Measurements from ENCODE around the gene MAP6. TPM values are rescaled to one million over a fixed set of nuclear protein-coding genes. Genes with fewer than 3 reads are reported as not detected.

Gene MAP6
- total RNA-seq, 1 experiment from 2014 or later, result 3.0 TPM

GRCh38 chr11:75632450-75632849 is 36.4 kb downstream of the MAP6 start:
- Histone ChIP-seq H4K20me1 (ENCODE audit: insufficient read depth, low read depth, low read length) (no peaks in the 10 kb centered on the region), H3K36me3 (ENCODE audit: insufficient read depth, low read length) (no peaks in the 10 kb centered on the region), H2AFZ (ENCODE audit: low read length) (no peak overlapping the region), H3K4me1 (ENCODE audit: low read length) (peaks cover 7% of the 10 kb centered on the region), H3K27me3 (ENCODE audit: low read length) (no peaks in the 10 kb centered on the region; the same call in 1 of the 2 replicates), H3K27ac (ENCODE audit: low read length) (no peak overlapping the region), H3K9ac (ENCODE audit: low read length) (no peak overlapping the region), H3K9me3 (ENCODE audit: low read length) (no peaks in the 10 kb centered on the region), H3K79me2 (ENCODE audit: low read length) (no peaks in the 10 kb centered on the region), H3K9me2 (replicated peaks; ENCODE audit: insufficient read depth, low read length) (no peaks in the 10 kb centered on the region), H3K4me3 (ENCODE audit: low read length) (no peak overlapping the region), H3K4me2 (ENCODE audit: low read depth, low read length, poor library complexity, severe bottlenecking) (no peak overlapping the region)
- no peak for DNase-seq

DNA sequence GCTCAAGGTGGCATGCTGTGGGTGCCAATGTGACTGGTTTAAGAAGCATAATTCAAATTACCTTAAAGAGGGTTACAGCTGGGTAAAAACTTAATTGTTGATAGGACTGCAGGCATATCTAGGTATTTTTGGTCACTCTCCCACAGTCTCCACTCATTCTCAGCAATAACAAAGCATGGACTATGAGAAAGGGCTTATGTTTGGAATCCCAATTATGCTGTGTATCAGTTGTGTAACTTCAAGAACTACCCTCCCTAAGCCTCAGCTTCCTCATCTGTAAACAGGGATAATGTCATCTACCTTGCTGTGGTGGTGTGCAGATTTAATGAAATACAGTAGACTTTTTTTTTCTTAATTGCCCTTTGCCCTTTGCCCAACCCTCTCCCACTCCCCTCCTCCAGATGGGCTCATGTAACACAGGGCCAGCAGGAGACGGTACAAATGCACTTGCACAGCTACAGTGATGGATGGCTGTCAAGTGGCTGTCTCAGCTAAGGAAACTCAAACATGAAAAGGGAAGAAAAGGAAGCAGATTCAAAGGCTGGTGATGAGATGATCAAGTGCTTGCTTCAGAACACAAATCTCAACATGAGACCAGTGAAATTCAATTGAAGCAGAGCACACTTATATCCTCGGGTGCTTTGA is 37.6 kb downstream of the MAP6 start:
- Histone ChIP-seq H3K9me2 (replicated peaks; ENCODE audit: insufficient read depth, low read length) (no peaks in the 10 kb centered on the region), H3K9me3 (ENCODE audit: low read length) (no peaks in the 10 kb centered on the region), H3K36me3 (ENCODE audit: insufficient read depth, low read length) (no peaks in the 10 kb centered on the region), H3K9ac (ENCODE audit: low read length) (no peak overlapping the region), H3K4me1 (ENCODE audit: low read length) (peaks cover 7% of the 10 kb centered on the region), H3K4me3 (ENCODE audit: low read length) (no peak overlapping the region), H3K27me3 (ENCODE audit: low read length) (no peaks in the 10 kb centered on the region; the same call in 1 of the 2 replicates), H3K27ac (ENCODE audit: low read length) (no peak overlapping the region), H3K79me2 (ENCODE audit: low read length) (no peaks in the 10 kb centered on the region), H2AFZ (ENCODE audit: low read length) (no peak overlapping the region), H3K4me2 (ENCODE audit: low read depth, low read length, poor library complexity, severe bottlenecking) (no peak overlapping the region), H4K20me1 (ENCODE audit: insufficient read depth, low read depth, low read length) (no peaks in the 10 kb centered on the region; the same call in 1 of the 2 replicates)
- no peak for DNase-seq

DNA sequence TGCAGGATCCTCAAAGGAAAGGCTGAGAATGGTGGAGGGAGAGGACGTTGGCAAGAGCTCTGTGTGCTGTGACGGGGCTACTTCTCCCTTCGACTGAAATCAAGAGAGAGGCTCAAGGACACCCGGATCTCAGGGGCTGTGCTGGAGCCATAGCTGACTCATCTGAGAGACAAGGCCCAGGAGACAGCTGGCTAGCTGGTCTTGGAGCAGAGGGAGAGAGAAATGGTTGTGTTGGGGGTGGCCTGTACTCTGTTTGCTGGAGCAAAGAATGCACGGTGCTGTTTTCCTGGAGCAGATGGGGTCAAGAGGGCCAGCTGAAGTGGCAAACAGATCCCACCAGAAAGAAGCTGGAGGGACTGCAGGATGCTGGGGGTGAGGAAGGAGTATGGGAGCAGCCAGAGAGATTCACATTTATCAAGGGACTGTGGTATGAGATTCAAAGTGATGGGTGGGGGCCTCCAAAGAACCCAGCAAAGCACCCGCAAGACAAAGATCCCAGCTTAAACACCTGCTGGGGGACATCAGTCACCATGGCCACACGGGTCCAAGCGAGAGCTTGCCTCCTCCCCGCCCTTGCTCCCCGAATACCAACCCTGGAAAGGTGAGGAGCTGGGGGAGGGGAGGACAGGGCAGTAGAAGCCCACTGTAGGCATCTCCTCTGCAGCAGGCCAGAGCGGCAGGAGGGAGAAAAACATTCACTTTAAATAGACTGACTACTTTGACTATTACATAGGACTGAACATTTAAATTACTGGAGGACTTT is 40.8 kb downstream of the MAP6 start:
- no peaks in the 10 kb centered on the region for H3K79me2 ChIP-seq (ENCODE audit: low read length)
- no peaks in the 10 kb centered on the region for H3K36me3 ChIP-seq (ENCODE audit: insufficient read depth, low read length)
- peaks cover 7% of the 10 kb centered on the region for H3K4me1 ChIP-seq (ENCODE audit: low read length)
- H3K27ac ChIP-seq (ENCODE audit: low read length), result no peak overlapping the region
- no peak overlapping the region for H3K4me3 ChIP-seq (ENCODE audit: low read length)
- no peaks in the 10 kb centered on the region for H3K9me2 ChIP-seq (replicated peaks; ENCODE audit: insufficient read depth, low read length)
- no peak overlapping the region for H3K4me2 ChIP-seq (ENCODE audit: low read depth, low read length, poor library complexity, severe bottlenecking)
- H3K9ac ChIP-seq (ENCODE audit: low read length), result no peak overlapping the region
- no peaks in the 10 kb centered on the region; the same call in 1 of the 2 replicates for H4K20me1 ChIP-seq (ENCODE audit: insufficient read depth, low read depth, low read length)
- no peak overlapping the region for H2AFZ ChIP-seq (ENCODE audit: low read length)
- no peak for DNase-seq
- H3K9me3 ChIP-seq (ENCODE audit: low read length), result no peaks in the 10 kb centered on the region
- no peaks in the 10 kb centered on the region; the same call in 1 of the 2 replicates for H3K27me3 ChIP-seq (ENCODE audit: low read length)

DNA sequence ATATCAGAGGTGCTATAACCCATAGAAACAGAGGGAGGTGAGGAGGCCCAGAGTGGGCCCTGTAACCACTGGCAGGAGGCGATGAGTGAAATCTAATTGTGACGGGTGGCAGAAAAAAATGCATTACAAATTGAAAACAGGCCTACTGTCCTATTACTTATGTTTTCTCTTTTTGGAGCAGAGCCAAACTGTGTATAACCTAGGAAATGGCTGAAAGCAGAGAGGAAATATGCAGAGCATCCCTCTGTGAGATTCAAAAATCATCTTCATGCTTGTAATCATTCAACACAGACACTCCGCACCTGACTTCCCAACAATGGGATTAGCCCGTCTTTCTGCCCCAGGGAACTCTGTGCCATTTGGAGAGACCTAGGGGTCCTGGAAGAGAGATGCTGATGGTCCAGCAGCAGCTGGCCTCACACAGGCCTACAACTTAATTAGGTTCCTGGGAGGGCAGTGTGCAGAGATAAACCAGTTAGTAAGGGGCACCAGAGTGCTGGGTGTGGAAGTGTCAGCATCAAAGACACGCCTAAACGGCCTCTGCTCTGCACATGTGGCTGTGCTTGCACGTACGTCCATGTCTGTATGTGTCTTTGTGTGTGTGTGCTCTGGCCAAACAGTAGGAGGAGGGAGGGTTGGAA is 41.8 kb downstream of the MAP6 start:
- no peak for DNase-seq
- Histone ChIP-seq H4K20me1 (ENCODE audit: insufficient read depth, low read depth, low read length) (no peaks in the 10 kb centered on the region; the same call in 1 of the 2 replicates), H2AFZ (ENCODE audit: low read length) (no peak overlapping the region)

DNA sequence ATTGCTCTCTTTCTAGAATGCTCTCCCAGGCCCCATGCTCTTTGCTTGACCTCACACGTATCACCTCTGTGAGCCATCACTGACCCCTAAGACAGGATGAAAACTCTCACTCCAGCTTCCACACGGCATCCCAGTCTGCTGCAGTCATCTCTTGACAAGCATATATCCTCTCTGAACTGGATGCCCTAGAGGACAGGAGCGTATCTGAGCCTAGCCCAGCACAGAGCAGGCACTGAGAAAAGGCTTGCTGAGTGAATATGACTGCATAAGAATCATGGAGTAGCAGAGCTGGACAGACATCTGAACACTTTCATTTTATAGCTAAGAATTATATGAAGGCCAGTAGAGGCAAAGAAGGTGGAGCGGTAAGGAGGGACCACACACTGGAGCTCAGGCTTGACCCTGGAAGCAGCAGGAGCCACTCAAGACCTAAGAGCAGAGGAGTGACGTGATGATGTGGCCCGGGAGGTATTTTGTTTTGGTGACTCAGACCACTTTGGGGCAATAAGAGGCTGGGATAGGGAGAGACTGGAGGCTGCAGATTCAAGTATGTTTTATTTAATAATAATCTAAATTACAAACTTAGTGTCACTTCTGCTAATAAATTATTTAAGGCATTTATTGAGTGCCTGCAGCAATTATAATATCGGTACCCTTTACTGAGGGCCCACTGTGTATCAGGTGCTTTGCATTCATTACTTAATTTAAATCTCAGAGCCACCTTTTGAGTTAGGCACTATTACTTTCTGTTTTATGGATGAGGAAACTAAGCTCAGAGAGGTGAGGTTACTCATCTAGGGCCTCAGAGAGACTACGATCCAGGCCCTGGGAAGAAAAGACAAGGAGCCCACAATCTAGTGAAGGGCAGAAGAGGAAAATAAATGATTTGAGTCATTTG is 42.6 kb downstream of the MAP6 start:
- Histone ChIP-seq H2AFZ (ENCODE audit: low read length) (no peak overlapping the region), H3K9ac (ENCODE audit: low read length) (no peak overlapping the region)

More for the DNA sequence above, 41.8 kb downstream of the MAP6 start:
- H3K4me1 ChIP-seq (ENCODE audit: low read length), result peaks cover 7% of the 10 kb centered on the region
- H3K27me3 ChIP-seq (ENCODE audit: low read length), result no peaks in the 10 kb centered on the region; the same call in 1 of the 2 replicates
- no peak overlapping the region for H3K27ac ChIP-seq (ENCODE audit: low read length)
- no peak overlapping the region for H3K9ac ChIP-seq (ENCODE audit: low read length)
- H3K9me3 ChIP-seq (ENCODE audit: low read length), result no peaks in the 10 kb centered on the region
- no peak overlapping the region for H3K4me2 ChIP-seq (ENCODE audit: low read depth, low read length, poor library complexity, severe bottlenecking)
- no peaks in the 10 kb centered on the region for H3K79me2 ChIP-seq (ENCODE audit: low read length)
- no peak overlapping the region for H3K4me3 ChIP-seq (ENCODE audit: low read length)
- no peaks in the 10 kb centered on the region for H3K9me2 ChIP-seq (replicated peaks; ENCODE audit: insufficient read depth, low read length)
- H3K36me3 ChIP-seq (ENCODE audit: insufficient read depth, low read length), result no peaks in the 10 kb centered on the region

GRCh38 chr11:75625021-75625420 is 43.8 kb downstream of the MAP6 start:
- Histone ChIP-seq H3K9me3 (ENCODE audit: low read length) (no peaks in the 10 kb centered on the region), H3K4me1 (ENCODE audit: low read length) (peaks cover 7% of the 10 kb centered on the region), H2AFZ (ENCODE audit: low read length) (no peak overlapping the region), H3K4me2 (ENCODE audit: low read depth, low read length, poor library complexity, severe bottlenecking) (no peak overlapping the region), H3K9me2 (replicated peaks; ENCODE audit: insufficient read depth, low read length) (no peaks in the 10 kb centered on the region), H3K36me3 (ENCODE audit: insufficient read depth, low read length) (no peaks in the 10 kb centered on the region), H4K20me1 (ENCODE audit: insufficient read depth, low read depth, low read length) (no peaks in the 10 kb centered on the region; the same call in 1 of the 2 replicates), H3K27me3 (ENCODE audit: low read length) (no peaks in the 10 kb centered on the region), H3K79me2 (ENCODE audit: low read length) (no peaks in the 10 kb centered on the region), H3K9ac (ENCODE audit: low read length) (no peak overlapping the region), H3K4me3 (ENCODE audit: low read length) (no peak overlapping the region), H3K27ac (ENCODE audit: low read length) (no peak overlapping the region)
- DNase-seq, result no peak

More for the DNA sequence above, 42.6 kb downstream of the MAP6 start:
- H3K4me3 ChIP-seq (ENCODE audit: low read length), result no peak overlapping the region
- no peak overlapping the region for H3K4me2 ChIP-seq (ENCODE audit: low read depth, low read length, poor library complexity, severe bottlenecking)
- H3K4me1 ChIP-seq (ENCODE audit: low read length), result peaks cover 7% of the 10 kb centered on the region
- H3K36me3 ChIP-seq (ENCODE audit: insufficient read depth, low read length), result no peaks in the 10 kb centered on the region
- H3K27me3 ChIP-seq (ENCODE audit: low read length), result no peaks in the 10 kb centered on the region; the same call in 1 of the 2 replicates
- no peaks in the 10 kb centered on the region; the same call in 1 of the 2 replicates for H4K20me1 ChIP-seq (ENCODE audit: insufficient read depth, low read depth, low read length)
- no peak overlapping the region for H3K27ac ChIP-seq (ENCODE audit: low read length)
- H3K79me2 ChIP-seq (ENCODE audit: low read length), result no peaks in the 10 kb centered on the region
- H3K9me3 ChIP-seq (ENCODE audit: low read length), result no peaks in the 10 kb centered on the region
- H3K9me2 ChIP-seq (replicated peaks; ENCODE audit: insufficient read depth, low read length), result no peaks in the 10 kb centered on the region
- no peak for DNase-seq

DNA sequence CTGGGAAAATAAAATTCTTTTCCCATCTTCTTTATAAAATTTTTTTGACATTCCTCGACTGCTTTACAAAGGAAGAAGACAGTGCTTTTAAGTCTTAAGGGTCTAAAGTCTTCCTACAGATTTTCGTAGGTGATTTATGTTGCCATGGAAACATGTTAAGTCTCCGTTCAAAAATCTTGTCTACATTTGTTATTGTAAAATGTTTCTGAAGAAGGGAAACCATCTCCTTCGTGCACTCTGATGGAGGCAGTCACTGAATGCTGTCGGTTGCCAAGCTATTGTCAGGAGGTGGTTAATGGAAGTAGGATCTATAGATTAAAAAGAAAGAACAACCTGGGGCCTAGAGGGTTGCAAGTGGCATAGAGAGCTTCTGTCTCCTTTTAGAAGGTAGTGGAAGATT is 52.6 kb downstream of the MAP6 start:
- no peak for DNase-seq
- Histone ChIP-seq H3K4me2 (ENCODE audit: low read depth, low read length, poor library complexity, severe bottlenecking) (no peak overlapping the region), H2AFZ (ENCODE audit: low read length) (no peak overlapping the region)

More for the DNA sequence above, 52.6 kb downstream of the MAP6 start:
- no peaks in the 10 kb centered on the region for H3K79me2 ChIP-seq (ENCODE audit: low read length)
- no peak overlapping the region for H3K9ac ChIP-seq (ENCODE audit: low read length)
- peaks cover 10% of the 10 kb centered on the region for H3K4me1 ChIP-seq (ENCODE audit: low read length)
- H3K9me2 ChIP-seq (replicated peaks; ENCODE audit: insufficient read depth, low read length), result no peaks in the 10 kb centered on the region
- no peaks in the 10 kb centered on the region for H3K36me3 ChIP-seq (ENCODE audit: insufficient read depth, low read length)
- no peaks in the 10 kb centered on the region for H3K9me3 ChIP-seq (ENCODE audit: low read length)
- H4K20me1 ChIP-seq (ENCODE audit: insufficient read depth, low read depth, low read length), result no peaks in the 10 kb centered on the region
- no peaks in the 10 kb centered on the region for H3K27me3 ChIP-seq (ENCODE audit: low read length)
- H3K27ac ChIP-seq (ENCODE audit: low read length), result no peak overlapping the region
- no peak overlapping the region for H3K4me3 ChIP-seq (ENCODE audit: low read length)

Data from Karpas-422 (cell line).